Raji (cell line): Measurements from ENCODE around the gene LYPD6B.

ENCODE experiments used
- POLR2A ChIP-seq: IDR thresholded peaks from 2 replicates; pipeline ENCODE4 v1.6.1; 2011; ENCODE audit warnings: low read depth, low read length, control low read depth; ENCODE audit not compliant: insufficient read depth

LYPD6B gene

GRCh38 chr2:149145314-149146295 lies 107.1 kb downstream of the LYPD6B start:
- TF ChIP-seq POLR2A, result no peak

DNA sequence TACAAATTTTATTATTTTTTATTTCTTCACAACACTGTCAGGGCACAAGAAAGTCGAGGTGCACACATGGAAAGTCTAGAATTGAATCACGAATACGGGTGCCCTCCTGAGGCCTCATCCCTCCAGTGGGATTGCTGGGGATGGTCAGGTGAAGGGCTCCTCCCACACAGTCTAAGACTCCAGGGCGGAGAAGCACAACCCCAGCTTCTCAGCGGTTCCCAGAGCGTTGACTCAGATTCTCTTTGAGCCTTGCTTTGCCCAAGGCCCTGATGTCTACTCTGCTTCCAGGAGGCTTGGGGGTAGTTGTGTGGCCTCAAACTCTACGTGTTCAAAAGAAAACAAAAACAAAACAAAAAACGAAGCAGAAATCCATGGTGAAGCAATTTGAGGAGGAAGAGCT lies 108.4 kb downstream of the LYPD6B start:
- TF ChIP-seq POLR2A, result no peak

DNA sequence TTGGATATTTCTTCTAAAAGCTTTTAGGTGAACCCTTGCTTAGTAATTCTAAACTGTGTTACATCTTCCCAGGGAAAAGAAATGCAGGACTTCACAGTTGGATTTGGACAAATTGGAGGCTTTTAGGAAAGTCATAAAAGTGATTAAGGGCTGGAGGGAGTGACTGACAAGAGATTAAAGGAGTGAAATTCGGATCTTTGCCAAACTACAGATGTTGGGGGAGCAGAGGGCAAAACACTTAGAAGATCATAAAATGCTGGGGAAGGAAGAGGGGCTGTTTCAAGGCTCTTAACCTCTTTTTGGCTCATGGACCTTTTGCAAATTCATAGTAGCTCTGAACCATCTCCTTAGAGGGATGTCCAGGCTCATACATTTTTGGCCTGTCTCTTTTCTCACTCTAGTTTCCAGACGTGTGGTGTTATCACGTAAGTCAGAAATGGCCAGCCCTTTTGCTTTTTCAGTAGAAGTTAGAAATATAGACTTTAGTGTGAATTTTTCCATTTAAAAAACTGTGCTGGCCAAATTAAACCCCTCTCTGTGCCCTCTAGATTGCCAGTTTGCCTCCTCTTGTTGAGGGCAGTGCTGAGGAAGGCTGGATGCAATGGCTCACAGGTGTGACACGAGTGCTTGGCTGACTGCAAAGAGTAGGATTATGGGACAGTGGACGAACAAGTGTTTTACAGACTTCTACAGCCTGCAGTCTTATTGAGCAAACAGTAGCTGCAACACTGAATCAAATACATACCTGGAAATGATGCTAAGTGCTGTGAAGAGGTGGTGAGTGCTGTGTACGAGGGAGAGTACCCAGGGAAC lies 109.9 kb downstream of the LYPD6B start:
- no peak for TF ChIP-seq POLR2A

DNA sequence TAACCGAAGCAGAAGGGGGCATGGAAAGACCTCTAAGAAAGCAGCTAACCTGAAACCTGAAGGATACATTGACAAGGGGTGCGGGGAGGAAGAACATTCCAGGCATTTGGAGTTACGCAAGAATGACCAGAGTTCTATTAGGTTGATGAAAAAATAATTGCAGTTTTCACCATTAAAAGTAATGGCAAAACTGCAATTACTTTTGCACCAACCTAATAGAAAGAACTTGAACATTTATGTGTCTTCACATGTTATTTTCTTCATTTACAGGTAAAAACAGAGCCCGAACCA lies 110.5 kb downstream of the LYPD6B start:
- no peak for TF ChIP-seq POLR2A

DNA sequence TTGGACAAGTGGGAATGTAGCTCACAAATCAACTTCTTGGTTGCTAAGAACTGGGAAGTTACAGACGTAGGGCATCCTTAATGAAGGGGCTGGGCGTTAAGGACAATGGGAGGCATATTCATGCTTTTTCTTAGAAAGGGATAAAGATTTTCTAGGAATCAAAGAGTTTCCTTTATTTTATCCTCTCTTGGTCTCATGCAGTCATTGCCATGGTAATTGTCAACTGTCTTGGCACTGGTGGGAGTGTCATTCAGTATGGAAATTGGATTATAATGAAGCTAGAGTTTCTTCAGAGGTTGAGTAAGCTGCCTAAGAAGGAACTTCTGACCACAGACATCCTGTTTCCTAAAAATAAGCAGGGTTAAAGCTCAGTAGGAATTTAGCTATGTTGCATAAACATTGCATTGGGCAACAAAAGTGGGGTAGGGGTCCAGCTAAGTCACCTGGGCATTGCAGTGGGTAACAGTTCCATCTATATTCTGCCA lies 114.0 kb downstream of the LYPD6B start:
- TF ChIP-seq POLR2A, result no peak

DNA sequence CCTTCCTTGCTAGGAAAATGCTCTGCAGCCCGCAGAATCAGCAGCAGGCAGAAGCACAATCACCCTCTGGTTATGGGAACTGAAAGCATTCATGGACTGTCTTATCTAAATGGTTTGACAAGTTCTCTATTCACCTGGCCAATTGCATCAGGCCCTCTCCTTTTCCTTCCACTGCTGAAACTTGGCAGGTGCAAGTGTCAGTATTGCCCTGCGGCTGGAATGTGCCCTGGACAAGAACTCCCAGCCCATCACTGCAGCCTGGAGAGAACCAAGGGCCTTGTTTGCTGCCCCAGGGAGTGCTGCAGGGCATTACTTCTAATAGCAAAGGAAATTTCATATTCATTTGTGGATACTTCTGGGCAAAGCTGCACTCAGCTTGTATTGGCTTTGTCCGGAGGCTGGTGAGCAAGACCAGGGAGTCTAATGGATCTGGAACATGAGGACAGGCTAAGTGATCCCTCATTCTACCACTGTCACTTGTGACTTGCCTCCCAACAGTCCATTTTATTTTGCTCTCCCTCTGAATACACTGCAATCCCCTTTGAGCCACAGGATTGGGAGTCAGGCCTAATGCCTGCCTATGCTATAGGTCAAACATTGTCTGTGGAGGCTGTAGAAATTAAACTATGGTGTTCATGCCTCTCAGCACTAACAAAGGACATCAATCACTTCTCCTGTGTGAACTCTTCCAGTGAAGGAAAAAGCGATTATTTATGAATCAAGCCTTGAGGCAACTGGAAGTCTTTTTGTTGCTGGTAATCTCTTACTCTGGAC lies 116.9 kb downstream of the LYPD6B start:
- no peak for TF ChIP-seq POLR2A

DNA sequence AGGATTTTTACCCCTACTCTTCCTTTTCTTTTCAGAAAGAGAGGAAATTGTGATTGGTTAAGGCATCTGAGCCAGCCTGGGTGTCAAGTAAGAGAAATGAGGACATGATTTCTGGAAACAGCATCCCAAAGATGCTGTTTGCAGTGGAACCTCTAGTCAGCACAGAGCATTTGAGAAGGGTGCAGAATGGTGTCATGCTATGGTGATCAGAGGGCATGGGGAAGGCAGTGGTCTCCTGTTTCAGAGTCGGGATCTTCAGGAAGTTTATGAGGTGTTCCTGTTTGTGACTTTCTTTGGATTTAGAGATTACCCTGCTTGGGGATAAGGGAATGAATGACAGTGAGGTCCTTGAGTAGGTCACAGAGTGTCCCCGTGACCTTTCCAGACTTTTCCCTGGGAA lies 117.5 kb downstream of the LYPD6B start:
- no peak for TF ChIP-seq POLR2A

GRCh38 chr2:149156971-149157740 lies 118.7 kb downstream of the LYPD6B start:
- TF ChIP-seq POLR2A, result no peak

- no peak for TF ChIP-seq POLR2A
Observed at GRCh38 chr2:149158957-149159356, 120.5 kb downstream of the LYPD6B start.

DNA sequence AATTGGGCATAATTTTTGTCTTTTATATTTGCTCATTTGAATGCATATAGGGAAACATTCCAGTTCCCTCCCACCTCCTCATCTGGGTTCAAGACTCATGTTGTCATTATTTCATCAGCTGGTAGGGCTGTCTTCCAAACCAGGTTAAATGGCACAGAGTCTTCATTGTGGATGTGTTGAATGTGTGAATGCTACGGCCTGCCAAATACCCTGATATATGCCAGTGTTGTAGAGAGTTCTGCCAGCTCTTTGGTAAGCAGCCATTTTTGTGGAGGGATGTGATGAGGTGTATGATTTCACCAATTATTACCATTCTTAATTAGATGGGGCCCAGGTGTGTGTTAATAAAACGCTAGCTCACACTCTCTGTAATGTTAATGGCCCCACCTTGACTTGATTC lies 121.7 kb downstream of the LYPD6B start:
- TF ChIP-seq POLR2A, result no peak

DNA sequence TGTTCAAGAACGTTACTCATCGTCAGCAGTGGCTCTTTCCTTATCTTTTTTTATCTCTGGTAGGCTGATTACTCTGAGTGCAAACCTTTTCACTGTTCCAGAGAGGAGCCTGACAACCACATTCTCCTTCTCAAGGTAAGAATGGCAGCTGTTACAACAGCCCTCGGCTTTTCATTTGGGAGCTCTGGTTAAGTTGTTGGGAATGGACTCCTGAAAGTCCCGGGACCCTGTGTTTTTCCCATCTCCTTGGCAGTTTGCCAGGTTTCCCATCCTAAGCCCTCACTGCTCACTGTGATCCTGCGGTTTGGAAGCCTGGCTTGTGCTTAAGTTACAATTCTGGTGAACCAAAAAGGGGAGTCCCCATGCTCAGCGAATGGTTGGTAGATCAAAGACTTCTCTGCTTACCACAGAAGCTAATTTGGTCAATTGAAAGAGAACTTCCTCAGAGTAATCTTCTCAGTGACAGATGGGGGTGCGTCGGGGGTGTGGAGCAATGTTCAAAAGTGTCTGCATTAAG lies 122.3 kb downstream of the LYPD6B start:
- TF ChIP-seq POLR2A, result no peak

GRCh38 chr2:149161481-149162225 lies 123.2 kb downstream of the LYPD6B start:
- no peak for TF ChIP-seq POLR2A

DNA sequence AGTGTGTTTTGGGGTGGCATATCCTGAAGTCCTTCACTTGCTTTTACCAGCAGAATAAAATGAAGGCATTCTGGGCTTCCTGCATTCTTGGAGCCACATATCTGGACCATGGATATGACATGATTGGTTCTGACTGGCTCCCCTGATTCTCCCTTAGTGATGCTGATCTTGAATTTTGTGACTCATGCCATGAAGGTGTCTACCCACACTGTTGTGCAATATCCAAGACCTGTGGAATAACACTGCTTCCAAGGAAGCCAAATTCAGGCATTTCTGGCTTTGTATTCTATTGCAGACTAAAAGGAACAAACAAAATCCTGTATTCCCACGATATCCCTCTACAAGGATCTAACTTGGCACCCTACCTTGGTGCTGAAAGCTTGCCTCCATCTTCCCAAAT lies 125.8 kb downstream of the LYPD6B start:
- TF ChIP-seq POLR2A, result no peak

GRCh38 chr2:149164827-149165226 lies 126.3 kb downstream of the LYPD6B start:
- TF ChIP-seq POLR2A, result no peak
